GM18502 (cell line): ENCODE data around the gene ZMIZ1.

Experiments used
- ATAC-seq: cut with Tn5 transposase; IDR thresholded peaks from one replicate; pipeline ENCODE4 v1.9.1; 2021; ENCODE audit warnings: mild to moderate bottlenecking; ENCODE audit not compliant: unreplicated experiment, poor library complexity

Gene ZMIZ1

GRCh38 chr10:79068562-79069324 is at the start of gene ZMIZ1:
Gene ZMIZ1, plus strand, starts transcription at chr10:79068966. Its CDS starts 132,667 bp downstream, at chr10:79201633.
- ATAC-seq, result peak; percentile 63

DNA sequence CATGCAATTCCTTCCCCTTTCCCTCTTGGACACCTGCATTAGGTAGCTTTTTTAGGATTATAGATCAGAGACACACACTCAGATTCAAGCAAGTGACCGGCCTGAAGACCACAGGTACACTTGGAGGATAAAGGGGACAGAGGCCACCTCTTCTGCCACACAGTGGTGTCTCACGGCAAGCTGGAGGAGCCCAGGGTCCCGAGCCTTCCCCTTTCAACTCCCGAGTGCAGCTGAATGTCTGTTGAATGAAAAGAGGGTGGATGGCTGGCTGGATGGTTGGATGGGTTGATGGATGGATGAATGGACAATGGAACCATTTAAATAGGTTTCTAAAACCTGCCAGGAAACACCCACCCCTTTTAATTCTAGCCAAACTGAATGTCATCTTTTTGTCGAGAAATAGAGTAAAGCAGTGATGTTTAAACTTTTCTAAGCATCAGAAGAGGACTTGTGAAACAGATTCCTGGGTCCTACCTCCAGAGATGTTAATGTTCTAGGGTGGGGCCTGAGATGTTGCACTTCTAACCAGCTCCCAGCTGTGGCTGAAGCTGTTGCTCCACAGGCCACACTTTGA is 49.2 kb upstream of the ZMIZ1 start:
- ATAC-seq, result no peak

DNA sequence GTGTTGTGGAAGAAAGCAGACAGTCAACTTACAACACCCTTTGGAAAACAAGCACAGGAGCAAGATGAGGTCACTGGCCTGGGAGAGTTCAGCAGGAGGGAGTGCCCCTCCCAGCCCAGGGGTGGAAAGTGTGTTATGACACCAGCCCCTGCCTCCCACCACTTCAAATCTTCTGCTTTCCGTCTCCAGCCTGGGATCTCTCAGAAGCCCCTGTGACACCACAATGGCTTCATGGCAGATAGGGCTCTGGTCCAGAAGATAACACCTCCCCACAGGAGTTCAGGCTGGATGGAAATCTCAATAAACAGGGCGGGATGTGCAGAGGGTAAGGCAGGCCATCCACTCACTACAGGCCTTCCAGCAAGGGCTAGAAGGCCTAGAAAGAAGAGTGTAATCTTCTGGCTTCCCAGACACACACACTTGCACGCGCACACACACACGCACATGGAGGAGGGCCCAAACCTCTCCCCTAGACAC is 48.7 kb upstream of the ZMIZ1 start:
- ATAC-seq, result no peak

DNA sequence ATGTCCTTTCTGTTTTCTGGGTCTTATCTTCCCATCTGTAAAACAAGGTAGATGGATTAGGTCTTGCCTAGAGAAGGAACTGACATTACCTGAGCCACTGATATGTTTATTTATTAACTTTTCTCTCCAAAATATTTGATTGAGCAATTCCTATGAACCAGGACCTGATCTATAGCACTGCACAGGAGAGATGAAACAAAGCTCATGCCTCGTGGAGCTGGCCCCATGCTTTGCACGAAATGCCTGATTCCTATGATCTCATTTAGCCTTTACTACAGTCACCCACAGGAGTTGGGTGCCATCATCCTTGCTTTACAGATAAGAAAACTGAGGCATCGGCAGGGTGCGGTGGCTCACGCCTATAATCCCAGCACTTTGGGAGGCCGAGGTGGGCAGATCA is 48.2 kb upstream of the ZMIZ1 start:
- ATAC-seq, result no peak

DNA sequence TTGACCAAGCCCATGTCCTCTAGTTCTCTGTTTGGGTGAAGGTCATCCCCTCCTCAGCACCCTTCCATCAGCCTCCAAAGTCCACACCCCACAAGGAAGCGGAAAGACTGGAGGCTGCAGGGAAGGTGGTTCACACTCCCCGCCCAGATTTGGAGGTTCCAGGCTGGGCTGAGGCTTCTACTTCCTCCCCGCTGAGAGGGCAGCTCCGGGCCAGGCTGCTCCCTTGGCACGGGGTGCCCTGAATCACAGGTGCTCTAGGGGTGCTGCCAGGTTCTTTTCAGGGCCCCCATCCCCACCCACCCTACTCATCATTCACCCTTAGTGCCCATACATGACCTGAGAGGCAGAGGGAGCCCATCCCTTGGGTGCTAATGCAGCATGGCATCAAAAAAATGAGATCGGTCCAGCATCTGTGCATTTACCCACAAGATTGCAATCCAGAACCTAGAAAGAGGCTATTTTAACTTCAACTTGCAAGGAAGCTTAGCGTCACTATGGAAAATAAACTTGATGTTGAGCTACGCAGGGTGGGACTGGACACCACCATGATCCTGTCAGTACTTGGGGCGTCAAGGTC is 47.3 kb upstream of the ZMIZ1 start:
- ATAC-seq, result no peak

DNA sequence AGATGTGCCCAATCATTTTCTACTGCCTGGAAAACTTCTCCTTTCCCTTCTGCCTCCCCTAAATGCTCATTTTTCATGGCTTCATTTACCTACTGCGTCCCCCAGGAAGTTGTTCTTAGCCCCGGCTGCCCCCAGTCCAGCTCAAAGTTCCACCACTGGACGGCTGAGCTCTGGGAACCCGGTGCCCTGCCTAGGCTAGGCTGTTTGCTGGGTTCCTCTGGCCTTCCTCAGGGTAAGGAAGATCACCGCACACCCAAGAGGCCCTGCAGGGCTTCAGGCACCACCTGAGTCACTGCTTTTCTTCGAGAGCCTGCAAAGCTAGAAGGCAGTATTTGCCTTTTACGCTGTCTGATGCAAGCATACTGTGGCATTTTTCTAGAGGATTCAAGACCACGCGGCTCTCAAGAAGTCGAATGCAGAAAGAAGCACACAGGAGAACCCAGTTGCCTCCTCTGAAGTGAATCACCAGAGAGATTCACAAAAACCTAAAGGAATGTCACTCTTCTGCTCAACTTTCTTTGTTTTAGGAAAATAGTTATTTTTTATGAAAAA is 46.7 kb upstream of the ZMIZ1 start:
- ATAC-seq, result no peak

GRCh38 chr10:79022565-79023230 is 46.1 kb upstream of the ZMIZ1 start:
- ATAC-seq, result peak; percentile 31

GRCh38 chr10:79023240-79024162 is 45.3 kb upstream of the ZMIZ1 start:
- peak; percentile 83 for ATAC-seq

DNA sequence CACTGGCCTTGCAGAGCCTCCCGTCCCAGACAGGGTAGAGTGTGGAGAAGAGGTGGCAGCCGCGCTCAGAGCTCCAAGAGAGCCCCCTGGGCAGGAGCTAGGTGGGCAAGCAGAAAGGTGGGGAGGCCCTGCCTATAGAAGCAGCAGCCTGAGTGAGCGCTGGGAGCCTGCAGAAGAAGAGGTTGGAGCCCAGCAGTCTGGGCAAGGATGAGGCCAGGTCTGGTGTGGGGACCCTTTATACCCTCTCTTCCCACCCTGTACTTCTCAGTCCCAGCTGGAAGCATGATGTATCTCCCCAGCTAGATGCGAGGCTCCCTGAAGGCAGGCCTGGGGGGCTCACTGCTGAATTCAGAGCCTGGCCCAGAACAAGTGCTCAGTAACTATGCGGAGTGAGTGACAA is 44.5 kb upstream of the ZMIZ1 start:
- no peak for ATAC-seq

- no peak for ATAC-seq
These were observed 44.0 kb upstream of the ZMIZ1 start for GRCh38 chr10:79024720-79025198.

DNA sequence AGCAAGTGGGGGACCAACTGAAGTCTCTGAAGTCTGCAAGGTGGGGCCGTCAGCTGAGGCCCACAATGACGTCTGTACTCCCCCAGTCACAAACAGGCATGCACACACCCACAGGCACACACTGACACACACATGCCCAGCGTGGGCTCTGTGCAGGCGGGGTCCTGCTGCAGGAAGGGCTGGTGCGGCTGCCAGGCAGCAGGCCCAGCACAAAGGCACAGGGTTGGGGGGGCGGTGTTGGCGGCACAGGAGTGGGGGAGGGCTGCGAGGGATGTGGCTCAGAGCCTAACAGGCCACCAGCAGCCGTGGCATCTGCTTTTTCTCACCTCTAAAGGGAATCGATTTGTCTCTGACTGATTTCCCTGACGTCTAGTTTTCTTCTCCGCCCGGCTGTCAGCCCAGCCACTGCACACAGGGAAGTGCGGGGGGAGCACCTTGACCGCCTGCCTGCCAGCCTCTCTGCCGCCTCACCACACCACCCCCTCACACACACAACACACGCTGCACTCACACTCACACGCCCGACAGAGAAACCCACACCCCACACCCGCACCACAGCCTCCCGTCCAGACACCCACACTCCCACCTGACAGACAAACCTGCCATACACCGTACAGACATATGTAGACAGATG is 43.5 kb upstream of the ZMIZ1 start:
- ATAC-seq, result no peak

DNA sequence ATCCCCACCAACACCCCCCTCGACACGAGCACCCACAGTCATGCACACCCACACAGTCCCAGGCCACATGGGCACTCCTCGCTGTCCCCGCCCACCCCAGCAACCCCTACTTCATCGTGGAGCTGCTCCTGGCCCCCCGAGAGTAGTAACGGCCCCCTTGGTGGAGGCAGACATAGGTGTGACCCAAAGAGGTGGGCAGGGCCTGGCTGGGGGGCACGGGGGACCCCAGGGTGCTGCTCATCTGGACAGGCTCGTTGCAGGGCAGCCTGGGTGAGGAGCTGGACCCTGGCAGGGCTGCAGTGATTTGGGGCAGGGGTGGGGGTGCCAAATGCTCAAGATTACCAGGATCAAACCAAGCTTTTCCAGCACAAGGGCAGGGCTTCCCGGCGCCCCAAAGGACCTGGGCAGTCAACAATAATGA is 42.4 kb upstream of the ZMIZ1 start:
- ATAC-seq, result no peak

- no peak for ATAC-seq
These were observed 42.0 kb upstream of the ZMIZ1 start for GRCh38 chr10:79026806-79027146.

- no peak for ATAC-seq
These were observed 41.4 kb upstream of the ZMIZ1 start for GRCh38 chr10:79027147-79028055.

DNA sequence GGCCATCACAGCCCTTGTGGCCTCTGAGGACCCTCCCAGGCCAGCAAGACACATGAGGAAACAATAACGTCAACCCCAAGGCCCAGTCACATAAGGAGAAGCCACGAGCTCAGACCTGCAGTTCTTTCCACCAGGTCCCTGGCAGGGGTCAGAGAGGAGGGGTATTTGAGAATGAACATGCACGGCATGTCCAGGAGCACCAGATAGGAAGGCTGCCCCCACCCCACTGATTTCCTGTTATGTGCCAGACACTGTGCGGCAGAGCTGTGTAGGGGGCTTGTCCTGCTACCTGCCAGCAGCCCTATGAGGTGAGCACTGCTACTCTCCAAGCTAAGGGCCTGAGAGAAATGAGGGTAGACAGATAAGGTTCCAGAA is 40.7 kb upstream of the ZMIZ1 start:
- no peak for ATAC-seq

DNA sequence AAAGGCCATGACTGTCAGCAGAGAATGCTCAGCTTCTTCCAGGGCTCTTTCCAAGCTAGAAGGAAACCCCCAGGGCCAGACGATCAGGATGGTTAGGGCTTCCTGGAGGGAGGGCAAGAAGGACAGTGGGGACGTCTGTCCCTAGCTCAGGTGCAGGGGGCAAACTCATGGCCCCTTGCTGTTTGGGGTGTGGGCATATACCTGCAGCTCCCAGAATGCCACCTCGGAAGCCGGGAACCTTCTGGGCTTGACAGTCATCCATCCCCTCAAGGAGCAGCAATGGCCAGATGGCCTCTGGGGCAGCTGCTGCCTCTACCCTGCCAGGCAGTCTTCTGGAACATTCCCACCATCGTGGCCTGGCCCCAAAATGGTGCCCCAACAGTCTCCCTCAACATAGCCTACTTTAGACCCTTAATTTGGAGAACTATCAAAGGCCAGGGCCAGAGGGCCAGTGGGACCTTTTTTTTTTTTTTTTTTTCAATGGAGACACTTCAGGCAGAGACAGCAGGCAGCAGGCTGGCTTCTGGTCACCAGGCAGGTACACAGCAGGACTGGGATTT is 40.2 kb upstream of the ZMIZ1 start:
- no peak for ATAC-seq

GRCh38 chr10:79029478-79030390 is 39.0 kb upstream of the ZMIZ1 start:
- no peak for ATAC-seq
